Measurements from ENCODE around the gene RAD51AP2.

RAD51AP2 gene

GRCh38 chr2:17541531-17541950, 23.3 kb upstream of the RAD51AP2 start:
- POLR2A ChIA-PET, result no interaction called here
- CTCF ChIA-PET, result no interaction called here
- no peaks in the 10 kb centered on the region for H3K9me3 ChIP-seq (ENCODE audit: control insufficient read depth, insufficient read depth, low read depth, low read length)
- H3K4me1 ChIP-seq (ENCODE audit: control insufficient read depth, insufficient read depth, low read length), result peaks cover 4% of the 10 kb centered on the region; the same call in 1 of the 2 replicates
- H3K36me3 ChIP-seq (ENCODE audit: control insufficient read depth in 2 of 2, insufficient read depth in 1 of 2, low read length in 2 of 2), result no peaks in the 10 kb centered on the region
- H3K27ac ChIP-seq (ENCODE audit: extremely low read depth, low read depth, low read length), result no peak overlapping the region
- peak overlapping the region; percentile 31 for H3K4me3 ChIP-seq (ENCODE audit: low read depth, low read length)
- TF ChIP-seq ZBTB17 (tag by site-specific recombination; IDR thresholded peaks at IDR 0.05) (peak; percentile 51; the same call in 1 of the 2 replicates), ZNF362 (tag by site-specific recombination; IDR thresholded peaks at IDR 0.05) (no peak)

- Histone ChIP-seq H3K4me3 (ENCODE audit: low read depth, low read length) (peak overlapping the region; percentile 31), H3K27ac (ENCODE audit: extremely low read depth, low read depth, low read length) (no peak overlapping the region), H3K4me1 (ENCODE audit: control insufficient read depth, insufficient read depth, low read length) (peaks cover 4% of the 10 kb centered on the region; the same call in 1 of the 2 replicates), H3K9me3 (ENCODE audit: control insufficient read depth, insufficient read depth, low read depth, low read length) (no peaks in the 10 kb centered on the region), H3K36me3 (ENCODE audit: control insufficient read depth in 2 of 2, insufficient read depth in 1 of 2, low read length in 2 of 2) (no peaks in the 10 kb centered on the region)
- ChIA-PET CTCF (no interaction called here), POLR2A (interaction anchor here (1.4 kb wide), 1 partner anchor 23 kb away, joined by 5 read pairs; the partner anchor contains the start of gene RAD51AP2)
- TF ChIP-seq ZNF398 (tag by site-specific recombination; IDR thresholded peaks at IDR 0.05) (no peak), ZFHX2 (tag by site-specific recombination; conservative IDR thresholded peaks at IDR 0.05) (no peak), ZNF549 (tag by site-specific recombination; IDR thresholded peaks at IDR 0.05) (no peak), ATF2 (tag by site-specific recombination; IDR thresholded peaks at IDR 0.05; ENCODE audit: low read depth) (no peak), ZNF354C (tag by site-specific recombination; IDR thresholded peaks at IDR 0.05; ENCODE audit: borderline replicate concordance, low read depth) (no peak), BCL11A (tag by site-specific recombination; IDR thresholded peaks at IDR 0.05; ENCODE audit: low read depth) (no peak), ZFP69B (tag by site-specific recombination; IDR thresholded peaks at IDR 0.05) (no peak), ZNF10 (tag by site-specific recombination; IDR thresholded peaks at IDR 0.05) (no peak), BCL11B (tag by site-specific recombination; IDR thresholded peaks at IDR 0.05; ENCODE audit: low read depth) (no peak), ZNF623 (tag by site-specific recombination; IDR thresholded peaks at IDR 0.05) (no peak), GLIS1 (tag by site-specific recombination; IDR thresholded peaks at IDR 0.05) (peak; percentile 24; the same call in 1 of the 2 replicates), ZBTB26 (tag by site-specific recombination; optimal IDR thresholded peaks at IDR 0.05) (no peak), ZNF324 (tag by site-specific recombination; IDR thresholded peaks at IDR 0.05) (no peak), ZNF366 (tag by site-specific recombination; conservative IDR thresholded peaks at IDR 0.05) (no peak), ZNF350 (tag by site-specific recombination; IDR thresholded peaks at IDR 0.05) (no peak), TSHZ1 (tag by site-specific recombination; IDR thresholded peaks at IDR 0.05; ENCODE audit: borderline replicate concordance) (no peak), ZNF596 (tag by site-specific recombination; IDR thresholded peaks at IDR 0.05) (no peak), ZBTB44 (tag by site-specific recombination; IDR thresholded peaks at IDR 0.05) (peak; percentile 77), GLIS2 (tag by site-specific recombination; IDR thresholded peaks at IDR 0.05) (0 out of 2 replicates have a peak, but pooled peaks have one; percentile 17)
Measured at GRCh38 chr2:17540813-17541530, 22.7 kb upstream of the RAD51AP2 start.

Measured in HEK293 (cell line).